NCI-H774 (cell line): ENCODE data around the gene SYT9.

Experiments
- DNase-seq: peaks from one replicate; lab custom pipeline; 2025; lab: John Stamatoyannopoulos, UW

SYT9 gene

DNA sequence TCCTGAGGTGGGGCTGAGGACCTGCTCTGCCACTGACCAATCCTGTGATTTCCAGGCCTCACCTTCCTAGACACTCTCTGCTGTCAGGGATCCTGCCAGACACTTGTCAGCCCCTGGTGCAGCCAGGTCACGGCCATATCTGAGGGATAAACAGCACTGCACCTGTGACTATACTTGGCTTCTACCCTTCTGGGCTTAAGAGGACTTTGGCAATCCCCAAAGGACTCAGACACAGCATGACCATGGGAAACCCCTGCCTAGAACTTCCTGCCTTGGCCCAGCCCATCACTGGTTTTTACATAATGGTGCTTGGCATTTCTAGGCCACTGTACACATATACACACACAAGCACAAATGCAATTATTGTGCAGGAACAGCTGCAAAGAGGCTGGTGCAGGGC is 222.0 kb downstream of the SYT9 start:
- DNase-seq = no peak

DNA sequence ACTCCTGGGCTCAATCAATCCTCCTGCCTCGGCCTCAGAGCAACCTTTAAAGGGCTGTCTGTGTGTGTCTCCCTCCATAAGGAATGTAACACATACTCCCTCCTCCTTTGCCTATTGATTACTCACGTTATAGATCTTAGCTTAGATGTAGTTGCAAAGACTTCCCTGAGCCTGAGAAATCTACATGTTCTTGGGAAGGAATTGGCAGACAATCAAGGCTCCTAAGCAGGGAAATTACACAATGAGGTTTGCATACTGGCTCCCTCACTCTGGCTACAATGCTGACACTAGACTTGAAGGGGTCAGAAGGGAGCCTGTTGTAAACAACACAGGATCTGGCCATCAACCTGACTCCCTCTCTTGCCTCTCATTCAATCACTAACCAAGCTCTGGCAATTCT is 228.4 kb downstream of the SYT9 start:
- DNase-seq = no peak

DNA sequence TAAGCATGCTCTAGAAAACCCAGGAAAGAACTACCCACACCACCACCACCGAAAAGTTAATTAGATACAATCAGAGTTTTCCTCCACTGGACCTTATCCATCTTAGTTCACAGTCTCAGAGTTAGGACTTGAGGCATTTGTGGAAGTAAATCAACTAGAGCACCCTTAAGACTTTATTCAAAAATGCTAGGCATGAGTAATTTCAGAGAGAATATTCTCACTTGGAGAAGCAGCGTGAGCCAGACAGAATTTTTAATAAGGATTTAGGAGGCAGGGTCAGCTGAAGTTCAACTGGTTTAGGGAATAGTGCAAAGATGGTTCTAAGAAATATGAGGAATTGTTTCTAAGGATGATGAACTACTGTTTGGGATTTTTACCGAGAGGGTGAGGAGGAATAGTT is 232.4 kb downstream of the SYT9 start:
- no peak for DNase-seq

DNA sequence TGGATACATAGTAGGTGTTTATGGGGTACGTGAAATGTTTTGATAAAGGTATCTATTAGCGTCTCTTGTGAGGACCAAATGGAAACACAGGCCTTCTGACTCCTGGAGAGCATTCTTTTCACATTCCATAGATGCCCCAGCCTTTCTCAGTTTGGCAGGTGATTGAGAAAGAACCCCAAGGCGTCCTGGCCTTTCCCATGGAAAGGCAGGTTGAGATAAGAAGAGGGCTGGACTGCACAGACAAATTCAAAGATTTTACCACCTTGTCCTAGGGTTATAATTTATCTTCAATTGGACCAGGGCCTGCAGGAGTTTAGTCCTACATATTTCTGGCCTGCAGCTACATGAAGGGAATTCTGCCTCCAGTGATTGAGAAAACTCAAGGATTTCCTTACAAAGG is 232.9 kb downstream of the SYT9 start:
- DNase-seq = no peak

DNA sequence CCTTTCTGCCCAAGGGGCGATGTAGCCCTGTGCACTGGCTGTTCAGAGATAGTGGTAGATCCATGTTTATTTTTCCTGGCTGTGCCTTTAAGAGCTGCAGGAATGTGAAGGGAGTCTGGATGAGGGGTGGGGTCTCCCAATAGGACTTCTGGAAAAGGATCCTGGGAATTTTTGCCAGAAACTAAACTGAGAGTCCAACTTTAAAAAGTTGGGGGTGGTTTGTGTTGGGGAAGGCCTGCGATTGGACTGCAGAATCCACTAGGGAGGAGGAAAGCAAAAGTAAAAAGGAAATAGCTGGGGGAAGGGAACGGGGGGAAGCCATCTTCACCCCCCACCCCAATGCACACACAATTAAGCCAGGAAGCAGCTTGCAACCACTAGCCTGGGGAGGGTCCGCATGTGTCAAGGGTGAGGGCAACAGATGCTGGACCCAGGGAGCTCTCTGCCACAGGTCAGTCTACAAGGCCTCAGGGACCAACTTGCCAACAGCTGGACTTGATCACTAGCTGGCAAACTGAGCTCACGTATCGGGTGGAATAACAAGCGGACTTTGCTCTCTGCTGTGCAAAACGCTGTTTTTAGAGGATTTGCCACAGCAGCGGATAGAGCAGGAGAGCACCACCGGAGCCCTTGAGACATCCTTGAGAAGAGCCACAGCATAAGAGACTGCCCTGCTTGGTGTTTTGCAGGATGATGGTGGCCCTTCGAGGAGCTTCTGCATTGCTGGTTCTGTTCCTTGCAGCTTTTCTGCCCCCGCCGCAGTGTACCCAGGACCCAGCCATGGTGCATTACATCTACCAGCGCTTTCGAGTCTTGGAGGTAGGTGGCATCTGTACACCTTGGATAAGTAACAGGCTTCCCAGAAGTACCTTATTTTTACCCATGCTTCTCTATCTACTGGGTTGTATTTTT is 233.7 kb downstream of the SYT9 start, which contains the start of gene OLFML1:
Gene OLFML1 (plus strand): TSS at position 321 of the 912 bp plus-strand sequence. CDS start 370 bp downstream, at position 691.
- DNase-seq = no peak

- no peak for DNase-seq
Observed at GRCh38 chr11:7486098-7486780, 234.5 kb downstream of the SYT9 start.

DNA sequence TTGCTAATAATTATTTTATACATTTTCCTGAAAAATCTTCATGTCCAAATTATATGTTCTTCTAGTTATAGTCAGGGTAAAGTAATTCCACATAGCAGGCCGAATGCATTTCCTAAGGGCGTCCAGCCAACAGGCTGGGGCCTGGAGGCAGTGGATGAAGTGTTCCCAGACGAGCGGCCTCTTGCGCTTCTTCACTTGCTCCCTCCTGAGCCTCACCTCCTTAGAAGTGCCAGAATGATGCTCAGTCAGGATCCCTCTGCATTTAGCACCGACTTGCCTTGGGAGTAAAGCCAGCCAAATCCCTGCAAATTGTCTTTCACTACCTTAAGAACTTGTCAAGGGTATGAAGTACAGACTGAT is 235.1 kb downstream of the SYT9 start:
- no peak for DNase-seq

DNA sequence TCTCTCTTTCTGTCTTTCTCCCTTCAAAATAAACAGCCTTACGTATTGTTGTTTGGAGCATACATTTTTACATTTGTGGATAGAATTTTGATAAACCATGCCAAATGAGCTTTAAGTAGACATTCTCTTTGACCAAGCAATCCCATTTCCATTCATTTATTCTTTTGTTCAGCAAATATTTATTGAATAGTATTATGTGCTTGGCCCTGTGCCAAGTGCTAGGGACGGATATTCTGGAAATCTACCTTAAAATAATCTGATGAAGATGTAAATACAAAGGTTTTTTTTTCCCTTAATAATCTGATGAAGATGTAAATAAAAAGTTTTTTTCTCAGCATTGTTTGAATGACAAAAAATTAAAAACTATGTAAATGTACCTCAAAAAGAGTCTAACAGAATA is 235.7 kb downstream of the SYT9 start:
- no peak for DNase-seq

GRCh38 chr11:7488681-7489080 is 237.0 kb downstream of the SYT9 start:
- no peak for DNase-seq

DNA sequence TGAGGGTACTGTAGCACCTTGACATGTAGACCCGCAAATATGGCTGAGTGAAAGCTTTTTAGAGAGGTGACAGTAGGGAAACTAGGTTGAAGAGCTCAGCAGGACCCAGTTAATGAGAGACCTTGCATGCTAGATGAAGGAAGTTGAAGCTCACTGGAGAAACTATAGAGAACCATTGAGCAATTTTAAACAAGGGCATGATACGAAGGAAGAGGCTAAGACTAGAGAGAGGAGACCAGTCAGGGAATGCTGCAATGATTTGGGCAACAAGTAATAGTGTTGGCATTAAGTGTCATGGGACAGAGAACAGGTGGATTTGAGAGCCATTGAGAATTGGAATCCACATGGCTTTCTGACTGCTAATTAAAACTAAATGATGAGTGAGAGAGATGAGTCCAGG is 237.7 kb downstream of the SYT9 start:
- no peak for DNase-seq

DNA sequence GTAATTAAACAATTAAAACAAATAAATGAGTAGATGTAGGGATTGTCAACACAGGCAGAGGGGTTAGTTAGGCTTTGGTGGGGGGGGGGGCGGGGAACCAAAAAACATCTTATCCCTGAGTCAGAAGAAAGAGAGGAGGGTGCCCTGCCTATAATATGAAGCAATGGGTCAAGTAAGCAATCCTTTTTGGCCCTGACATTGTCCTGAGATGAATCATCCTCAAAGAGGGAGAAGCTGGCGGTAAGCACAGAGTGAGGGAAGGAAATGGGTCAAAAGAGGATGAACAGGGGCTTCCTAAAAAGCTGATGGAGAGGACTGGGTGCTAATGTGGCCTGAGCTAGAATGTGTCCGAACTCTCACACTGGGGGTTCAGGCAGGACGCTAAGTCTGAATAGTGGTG is 238.3 kb downstream of the SYT9 start:
- no peak for DNase-seq

GRCh38 chr11:7490535-7490934 is 238.8 kb downstream of the SYT9 start:
- DNase-seq = no peak

- DNase-seq = no peak
Observed at GRCh38 chr11:7492253-7492652, 240.5 kb downstream of the SYT9 start.

DNA sequence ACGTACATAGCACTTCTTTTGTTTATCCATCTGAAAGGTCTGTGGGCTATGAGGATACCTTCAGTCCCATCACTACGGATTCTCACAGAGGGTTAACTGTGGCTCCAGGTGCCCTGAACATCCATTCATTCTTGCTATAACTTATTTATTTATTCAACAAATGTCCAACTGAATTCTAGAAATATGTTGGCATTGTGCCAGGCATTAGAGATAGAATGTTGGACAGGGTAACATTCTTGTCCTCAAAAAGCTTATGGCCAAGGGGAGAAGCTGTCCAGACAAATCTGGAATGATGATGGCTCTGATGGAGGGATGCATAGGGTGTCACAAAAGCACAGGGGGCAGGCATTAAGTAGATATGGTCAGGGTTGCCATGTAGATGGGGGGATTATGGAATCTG is 242.0 kb downstream of the SYT9 start:
- DNase-seq = no peak

- no peak for DNase-seq
Observed at GRCh38 chr11:7494086-7494745, 242.5 kb downstream of the SYT9 start.

DNA sequence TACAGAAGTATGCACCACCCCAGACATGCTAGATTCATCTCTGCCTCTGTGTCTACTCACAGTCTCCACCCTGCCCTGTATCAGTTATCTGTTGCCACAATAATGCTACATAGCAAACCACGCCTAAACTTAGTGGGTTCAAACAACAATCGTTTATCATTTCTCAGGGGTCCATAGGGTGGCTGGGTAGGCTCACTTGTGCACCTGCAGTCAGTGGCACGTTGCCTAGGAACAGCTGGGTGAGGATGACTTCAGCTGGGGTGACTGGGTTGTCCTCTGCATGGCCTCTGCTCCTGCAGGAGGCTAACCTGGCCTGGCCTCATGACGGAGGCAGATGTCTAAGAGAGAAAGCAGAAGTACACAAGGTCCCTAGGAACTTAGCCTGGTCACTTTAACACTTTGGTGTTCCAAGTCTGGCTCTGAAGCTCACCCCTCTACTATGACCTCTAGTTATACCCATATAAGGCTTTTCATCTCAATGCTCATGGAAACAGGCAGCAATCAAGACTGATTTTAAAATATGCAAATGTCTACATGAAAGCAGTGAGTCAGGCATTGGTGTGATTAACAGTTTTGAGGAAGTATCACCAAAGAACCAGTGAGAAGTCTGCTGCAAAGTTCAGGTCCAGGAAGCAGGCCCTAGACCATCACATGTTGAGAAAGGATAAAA is 244.3 kb downstream of the SYT9 start:
- DNase-seq = no peak

DNA sequence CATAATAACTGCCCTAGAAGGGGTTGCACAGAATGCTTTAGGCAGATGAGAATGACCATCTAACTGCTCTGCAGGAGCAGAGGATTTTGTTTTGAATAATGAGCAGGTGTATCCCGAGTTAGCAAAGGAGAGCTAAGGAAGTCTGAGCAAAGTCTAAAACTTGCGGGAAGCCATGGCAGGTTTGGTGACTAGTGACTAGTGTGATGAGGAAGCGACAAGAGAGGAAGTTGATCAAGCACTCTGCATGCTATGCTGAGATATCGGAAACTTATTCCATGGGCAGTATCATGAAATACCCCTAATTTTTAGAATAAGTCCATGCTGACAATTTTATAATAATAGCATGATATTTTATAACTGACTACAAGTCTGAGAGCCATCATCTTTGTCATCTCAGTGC is 246.5 kb downstream of the SYT9 start:
- no peak for DNase-seq

GRCh38 chr11:7499081-7499480 is 247.4 kb downstream of the SYT9 start:
- no peak for DNase-seq

DNA sequence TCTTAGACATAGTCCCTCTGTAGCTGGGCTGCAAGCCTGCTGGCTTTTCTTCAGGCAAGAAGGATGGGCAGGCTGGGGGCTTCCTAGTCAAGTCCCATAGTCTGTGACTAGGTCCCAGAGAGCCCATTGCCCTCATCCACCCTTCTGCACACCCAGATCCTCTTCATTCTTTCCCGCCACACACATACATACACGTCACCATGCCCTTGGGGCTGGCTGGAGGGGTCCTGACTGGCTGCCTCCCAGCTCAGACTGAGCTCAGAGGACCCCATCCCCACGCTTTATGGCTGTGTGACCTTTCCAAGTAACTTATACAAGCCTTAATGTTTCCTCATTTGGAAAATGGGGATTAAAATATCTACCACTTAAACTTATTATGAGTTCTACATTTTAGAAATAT is 248.5 kb downstream of the SYT9 start:
- DNase-seq = no peak

DNA sequence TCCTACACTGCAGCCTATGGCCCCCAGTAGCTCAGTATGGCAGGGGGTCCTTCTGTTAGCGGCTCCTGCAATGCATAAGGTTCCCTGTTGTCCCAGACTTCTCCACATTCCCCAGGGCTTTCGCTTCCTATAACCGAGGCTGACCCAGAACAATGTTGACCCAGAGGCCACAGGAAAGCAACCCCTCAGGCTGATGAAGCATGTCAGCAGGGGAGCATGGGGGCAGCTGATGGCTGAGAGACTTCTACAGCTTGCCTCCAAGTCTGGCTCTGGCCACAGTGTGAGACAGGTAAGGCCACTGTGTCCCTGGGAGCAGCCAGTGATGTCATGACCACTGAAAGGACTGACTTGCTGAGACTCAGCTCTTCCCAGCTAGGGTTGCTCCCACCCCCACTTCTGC is 249.5 kb downstream of the SYT9 start:
- DNase-seq = no peak

DNA sequence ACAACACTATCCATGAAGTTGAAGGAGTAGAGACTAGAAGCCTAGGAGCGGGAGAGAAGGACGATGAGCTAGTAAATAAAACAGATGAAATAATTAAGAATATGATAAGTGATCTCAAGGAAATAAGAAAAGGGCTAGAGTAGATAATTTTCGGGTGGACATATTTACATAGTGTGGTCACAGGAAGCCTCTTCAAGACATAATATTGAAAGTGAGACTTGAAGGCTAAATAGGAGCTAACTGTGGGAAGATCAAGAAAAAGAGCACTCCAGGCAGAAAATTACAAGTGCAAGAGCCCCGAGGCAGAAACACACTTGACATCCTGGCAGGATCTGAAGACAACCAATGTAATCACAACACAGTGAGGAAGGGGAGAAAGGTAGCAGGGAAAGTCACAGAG is 250.2 kb downstream of the SYT9 start:
- DNase-seq = no peak

DNA sequence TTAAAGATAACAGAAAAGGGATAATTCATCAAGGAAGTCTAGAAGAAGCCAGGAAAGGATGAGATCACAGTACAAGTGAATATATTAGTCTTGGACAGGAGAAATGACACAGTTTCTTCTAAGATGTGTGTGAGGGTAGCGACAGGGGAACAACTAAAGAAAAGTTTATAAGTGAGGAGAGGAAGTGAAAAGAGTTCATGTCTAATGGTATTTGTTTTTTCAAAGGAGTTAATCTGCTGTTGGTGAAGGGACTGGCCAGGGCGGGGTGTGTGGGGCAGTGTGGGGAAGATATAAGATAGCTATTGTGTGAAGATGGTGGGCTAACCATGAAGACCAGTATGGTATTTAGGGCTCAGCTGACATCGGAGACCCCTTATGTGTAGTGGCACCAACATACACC is 254.5 kb downstream of the SYT9 start:
- no peak for DNase-seq
